Activated CD8-positive, alpha-beta T cell treated with anti-CD3 and anti-CD28 coated beads, Interleukin-2, amount 10 ng/mL, durations not matched to agents 7 days and 5 days (primary cell): Measurements from ENCODE around the gene E2F4. TPM values are rescaled to one million over a fixed set of nuclear protein-coding genes. Genes with fewer than 3 reads are reported as not detected.
A peak's percentile ranks its signal among the peaks of the same experiment; 100 is the strongest.

Experiments
- ATAC-seq: fragments of 150-1000 bp; cut with Tn5 transposase; one replicate; pipeline ENCODE4 v1.10.0; 2021; ENCODE audit warnings: moderate library complexity
- CTCF ChIA-PET: fragments of 350-600 bp; sonication (Branson Sonifier 250); formaldehyde crosslinking; loops from one replicate; lab custom pipeline; 2021; ENCODE audit warnings: antibody characterized with exemption; lab: Charles Lee
- POLR2A ChIA-PET: fragments of 350-600 bp; sonication (Branson Sonifier 250); formaldehyde crosslinking; loops from one replicate; lab custom pipeline; 2021; ENCODE audit warnings: antibody characterized with exemption; lab: Charles Lee
- DNase-seq: peaks from one replicate; pipeline ENCODE4 v3.0.0-alpha.2; 2020
- H3K27ac Mint-ChIP-seq: one replicate; pipeline ENCODE4 v1.8.0; 2021; ENCODE audit warnings: mild to moderate bottlenecking, mixed read lengths
- H3K27me3 Mint-ChIP-seq: one replicate; pipeline ENCODE4 v1.8.0; 2021; ENCODE audit warnings: low read depth, mixed read lengths
- H3K36me3 Mint-ChIP-seq: one replicate; pipeline ENCODE4 v1.8.0; 2021; ENCODE audit warnings: low read depth, mixed read lengths
- H3K4me1 Mint-ChIP-seq: one replicate; pipeline ENCODE4 v1.8.0; 2021; ENCODE audit warnings: low read depth, mixed read lengths
- H3K4me3 Mint-ChIP-seq: one replicate; pipeline ENCODE4 v1.8.0; 2021; ENCODE audit warnings: mild to moderate bottlenecking, mixed read lengths
- H3K9me3 Mint-ChIP-seq: one replicate; pipeline ENCODE4 v1.8.0; 2022; ENCODE audit warnings: mixed read lengths; ENCODE audit not compliant: insufficient read depth
- total RNA-seq, 2 experiments: library from RNA; stranded (reverse); gene quantifications; one replicate each; pipeline ENCODE4 v1.2.3, GENCODE V29; 2021

E2F4 gene
- total RNA-seq, 2 experiments from 2014 or later, result 134 to 138 TPM

DNA sequence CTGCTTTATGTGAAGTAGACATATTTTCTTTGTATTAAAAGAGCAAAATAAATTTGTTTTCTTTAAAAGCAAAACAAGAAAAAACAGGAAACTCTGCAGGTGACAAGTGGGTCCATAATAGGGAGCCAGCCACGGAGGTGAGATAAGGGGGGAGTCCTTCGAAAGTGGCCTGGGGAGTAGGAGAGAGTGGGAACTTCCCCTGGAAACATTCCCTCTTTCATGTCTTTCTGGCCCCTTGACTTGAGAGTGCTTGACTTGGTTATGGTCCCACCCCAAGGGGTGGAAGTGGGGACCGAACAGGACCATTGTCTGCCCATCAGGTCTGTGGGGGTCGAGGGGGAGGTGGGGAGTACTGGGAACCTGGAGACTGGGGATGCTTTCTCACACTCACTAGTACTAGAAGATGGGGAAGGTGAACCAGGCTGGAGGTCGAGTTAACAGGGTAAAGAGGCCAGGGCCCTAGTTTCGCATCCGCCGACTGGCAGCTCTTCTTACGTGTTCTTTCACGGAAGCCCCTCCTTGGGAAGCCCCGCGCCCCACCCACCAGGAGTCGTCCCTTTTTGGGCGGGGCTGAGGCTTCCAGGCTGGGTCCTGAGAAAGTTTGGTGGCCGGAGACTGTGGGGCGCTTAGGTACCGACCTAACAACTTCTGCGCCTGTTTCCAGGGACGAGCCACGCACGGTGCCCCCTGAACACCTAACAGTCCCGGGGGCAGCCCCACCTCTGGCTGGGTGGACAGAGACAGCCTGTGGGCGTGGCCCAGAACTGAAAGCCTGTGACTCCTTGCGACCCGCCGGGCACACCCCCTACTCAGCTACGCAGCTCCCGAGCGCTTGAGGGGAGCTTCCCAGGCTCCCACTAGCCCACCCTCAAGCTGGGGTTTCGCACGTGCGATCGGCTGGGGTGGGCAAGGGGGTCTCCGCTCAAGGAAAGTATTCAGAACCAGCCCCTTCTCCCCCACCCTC, 33.0 kb upstream of the E2F4 start:
- Mint-ChIP-seq H3K9me3 (no peaks in the 10 kb centered on the region), H3K36me3 (peaks cover 42% of the 10 kb centered on the region), H3K27ac (peak overlapping the region; percentile 94), H3K27me3 (peaks cover 11% of the 10 kb centered on the region), H3K4me3 (peak overlapping the region; percentile 96), H3K4me1 (peaks cover 70% of the 10 kb centered on the region)
- peak; percentile 42 for ATAC-seq
- POLR2A ChIA-PET, result interaction anchor here (0.6 to 2.9 kb wide), 13 partner anchors 8 to 183 kb away, joined by 3 to 13 read pairs (median 3); partner anchors contain the start of genes B3GNT9 and NOL3
- DNase-seq, result peak; percentile 88
- CTCF ChIA-PET, result interaction anchor here (1.0 to 6.9 kb wide), 13 partner anchors 16 to 205 kb away, joined by 3 to 95 read pairs (median 9); partner anchors contain the start of gene CBFB

DNA sequence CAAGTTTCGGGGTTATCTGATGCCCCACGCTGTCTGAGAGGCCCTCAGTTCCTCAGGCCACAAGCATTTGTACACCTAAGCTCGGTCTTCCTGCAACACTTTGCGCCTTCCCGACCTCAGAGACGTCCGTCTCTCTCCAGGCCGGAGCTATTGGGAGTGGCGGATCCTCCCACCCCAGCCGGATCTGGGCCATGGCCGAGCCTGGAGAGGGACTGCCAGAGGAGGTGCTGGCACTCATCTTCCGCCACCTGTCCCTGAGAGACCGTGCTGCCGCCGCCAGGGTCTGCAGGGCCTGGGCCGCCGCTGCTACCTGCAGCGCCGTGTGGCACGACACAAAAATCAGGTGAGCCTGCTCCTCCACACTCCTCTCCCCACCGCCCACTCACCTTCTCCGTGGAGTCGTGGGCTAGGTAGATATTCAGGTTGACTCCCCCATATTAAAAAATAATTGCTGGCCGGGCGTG, 30.3 kb upstream of the E2F4 start:
- peaks cover 30% of the 10 kb centered on the region for H3K27me3 Mint-ChIP-seq
- ATAC-seq (no peak), DNase-seq (no peak)
- H3K27ac Mint-ChIP-seq, result no peak overlapping the region
- H3K4me3 Mint-ChIP-seq, result peak overlapping the region; percentile 40
- POLR2A ChIA-PET, result interaction anchor here (1.3 kb wide), 1 partner anchor 11 kb away, joined by 3 read pairs; no protein-coding TSS in a partner anchor
- CTCF ChIA-PET, result interaction anchor here (2.5 to 6.9 kb wide), 4 partner anchors 10 to 184 kb away, joined by 12 to 95 read pairs (median 30); partner anchors contain the start of gene B3GNT9
- peaks cover 33% of the 10 kb centered on the region for H3K36me3 Mint-ChIP-seq
- H3K4me1 Mint-ChIP-seq, result peaks cover 70% of the 10 kb centered on the region
- H3K9me3 Mint-ChIP-seq, result no peaks in the 10 kb centered on the region

DNA sequence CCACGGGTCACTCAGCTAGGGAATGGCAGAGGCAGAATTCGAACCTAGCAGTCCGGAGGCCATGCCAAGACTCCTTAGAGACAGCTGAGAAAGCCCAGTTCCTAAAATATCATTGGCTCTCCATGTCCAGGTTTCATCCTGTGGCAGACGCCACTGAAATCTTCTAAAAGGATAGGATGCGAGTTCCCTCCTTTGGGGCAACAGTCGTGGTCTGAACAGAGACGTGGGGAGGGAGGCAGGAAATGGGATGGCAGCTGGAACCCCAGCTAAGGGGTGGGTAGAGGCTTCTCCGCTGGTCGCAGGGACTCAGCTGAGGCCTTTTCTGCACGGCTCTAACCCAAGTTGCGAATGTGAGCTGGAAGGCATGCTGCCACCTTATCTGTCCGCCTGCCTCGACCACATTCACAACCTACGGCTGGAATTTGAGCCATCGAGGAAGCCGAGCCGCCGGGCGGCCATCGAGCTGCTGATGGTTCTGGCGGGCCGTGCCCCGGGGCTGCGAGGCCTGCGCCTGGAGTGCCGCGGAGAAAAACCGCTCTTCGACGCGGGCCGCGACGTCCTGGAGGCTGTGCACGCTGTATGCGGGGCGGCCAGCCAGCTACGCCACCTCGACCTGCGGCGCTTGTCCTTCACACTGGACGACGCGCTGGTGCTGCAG, 29.3 kb upstream of the E2F4 start:
- Mint-ChIP-seq H3K4me1 (peaks cover 67% of the 10 kb centered on the region), H3K9me3 (no peaks in the 10 kb centered on the region), H3K27ac (no peak overlapping the region), H3K36me3 (peaks cover 35% of the 10 kb centered on the region), H3K4me3 (peak overlapping the region; percentile 8), H3K27me3 (peaks cover 39% of the 10 kb centered on the region)
- ChIA-PET CTCF (interaction anchor here (0.7 to 5.3 kb wide), 11 partner anchors 7 to 150 kb away, joined by 3 to 47 read pairs (median 5); partner anchors contain the start of genes B3GNT9, FHOD1, MATCAP1 and PHAF1), POLR2A (interaction anchor here (0.6 to 1.5 kb wide), 3 partner anchors 10 to 21 kb away, joined by 3 to 11 read pairs (median 4); no protein-coding TSS in a partner anchor)
- no peak for DNase-seq
- ATAC-seq, result no peak

DNA sequence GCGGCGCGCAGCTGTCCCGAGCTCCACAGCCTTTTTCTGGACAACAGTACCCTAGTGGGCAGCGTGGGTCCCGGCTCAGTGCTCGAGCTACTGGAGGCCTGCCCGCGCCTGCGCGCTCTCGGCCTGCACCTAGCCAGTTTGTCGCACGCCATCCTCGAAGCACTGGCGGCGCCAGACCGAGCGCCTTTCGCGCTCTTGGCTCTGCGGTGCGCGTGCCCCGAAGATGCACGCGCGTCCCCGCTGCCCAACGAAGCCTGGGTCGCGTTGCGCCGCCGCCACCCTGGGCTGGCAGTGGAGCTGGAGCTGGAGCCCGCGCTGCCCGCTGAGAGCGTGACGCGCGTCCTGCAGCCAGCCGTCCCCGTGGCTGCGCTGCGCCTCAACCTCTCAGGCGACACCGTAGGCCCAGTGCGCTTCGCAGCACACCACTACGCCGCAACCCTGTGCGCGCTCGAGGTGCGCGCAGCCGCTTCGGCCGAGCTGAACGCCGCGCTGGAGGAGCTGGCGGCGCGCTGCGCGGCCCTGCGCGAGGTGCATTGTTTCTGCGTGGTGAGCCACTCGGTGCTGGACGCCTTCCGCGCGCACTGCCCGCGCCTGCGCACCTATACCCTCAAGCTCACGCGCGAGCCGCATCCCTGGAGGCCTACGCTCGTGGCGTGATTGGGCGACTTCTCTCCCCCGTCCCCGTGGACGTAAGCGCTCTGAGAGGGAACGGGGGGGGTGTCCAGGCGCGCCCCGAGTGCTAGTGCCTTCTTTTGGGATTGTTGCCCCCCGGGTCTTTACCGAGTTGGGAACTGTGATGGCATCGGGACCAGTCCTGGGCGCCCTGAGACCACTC, 28.6 kb upstream of the E2F4 start:
- POLR2A ChIA-PET, result interaction anchor here (1.5 kb wide), 2 partner anchors 10 to 12 kb away, joined by 3 to 11 read pairs; no protein-coding TSS in a partner anchor
- H3K27ac Mint-ChIP-seq, result peak overlapping the region; percentile 25
- CTCF ChIA-PET, result interaction anchor here (0.7 to 5.3 kb wide), 11 partner anchors 8 to 150 kb away, joined by 3 to 47 read pairs (median 5); partner anchors contain the start of genes B3GNT9, FHOD1, MATCAP1 and PHAF1
- peak; percentile 59 for DNase-seq
- peak overlapping the region; percentile 53 for H3K4me3 Mint-ChIP-seq
- peaks cover 29% of the 10 kb centered on the region for H3K36me3 Mint-ChIP-seq
- H3K9me3 Mint-ChIP-seq, result no peaks in the 10 kb centered on the region
- peaks cover 60% of the 10 kb centered on the region for H3K4me1 Mint-ChIP-seq
- peaks cover 43% of the 10 kb centered on the region for H3K27me3 Mint-ChIP-seq
- ATAC-seq, result no peak

DNA sequence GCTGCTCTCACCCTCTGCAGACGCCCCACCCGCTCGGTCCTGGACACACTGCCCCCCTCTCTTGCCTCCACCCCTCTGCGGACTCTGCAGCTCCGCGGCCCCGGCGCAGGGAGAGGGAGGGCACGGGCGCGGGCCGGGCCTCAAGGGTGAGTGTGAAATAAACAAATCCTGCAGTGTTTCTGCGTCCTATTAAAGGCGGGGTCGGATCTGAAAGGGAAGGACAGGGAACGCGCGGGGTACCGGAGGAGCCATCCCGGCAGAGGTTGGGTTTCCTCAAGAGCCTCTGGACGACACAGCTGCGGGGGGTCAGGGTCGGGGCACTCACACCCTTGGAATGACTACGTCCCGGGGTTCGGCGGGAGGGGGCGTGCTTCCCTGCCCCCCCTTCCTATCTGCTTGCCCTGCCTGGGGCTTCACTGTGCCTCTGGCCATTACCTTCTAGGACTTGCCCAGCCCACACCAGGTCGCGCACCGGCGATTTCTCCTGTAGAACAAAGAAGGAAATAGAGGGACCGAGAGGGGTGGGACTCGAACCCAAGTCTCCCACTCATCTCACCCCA, 27.9 kb upstream of the E2F4 start:
- H3K36me3 Mint-ChIP-seq, result peaks cover 24% of the 10 kb centered on the region
- ChIA-PET CTCF (interaction anchor here (1.2 to 5.3 kb wide), 5 partner anchors 9 to 150 kb away, joined by 3 to 47 read pairs (median 6); partner anchors contain the start of gene FHOD1), POLR2A (interaction anchor here (1.5 kb wide), 2 partner anchors 10 to 11 kb away, joined by 3 to 11 read pairs; no protein-coding TSS in a partner anchor)
- H3K4me3 Mint-ChIP-seq, result peak overlapping the region; percentile 53
- no peak for DNase-seq
- H3K27me3 Mint-ChIP-seq, result peaks cover 43% of the 10 kb centered on the region
- no peaks in the 10 kb centered on the region for H3K9me3 Mint-ChIP-seq
- no peak overlapping the region for H3K27ac Mint-ChIP-seq
- ATAC-seq, result no peak
- H3K4me1 Mint-ChIP-seq, result peaks cover 55% of the 10 kb centered on the region

DNA sequence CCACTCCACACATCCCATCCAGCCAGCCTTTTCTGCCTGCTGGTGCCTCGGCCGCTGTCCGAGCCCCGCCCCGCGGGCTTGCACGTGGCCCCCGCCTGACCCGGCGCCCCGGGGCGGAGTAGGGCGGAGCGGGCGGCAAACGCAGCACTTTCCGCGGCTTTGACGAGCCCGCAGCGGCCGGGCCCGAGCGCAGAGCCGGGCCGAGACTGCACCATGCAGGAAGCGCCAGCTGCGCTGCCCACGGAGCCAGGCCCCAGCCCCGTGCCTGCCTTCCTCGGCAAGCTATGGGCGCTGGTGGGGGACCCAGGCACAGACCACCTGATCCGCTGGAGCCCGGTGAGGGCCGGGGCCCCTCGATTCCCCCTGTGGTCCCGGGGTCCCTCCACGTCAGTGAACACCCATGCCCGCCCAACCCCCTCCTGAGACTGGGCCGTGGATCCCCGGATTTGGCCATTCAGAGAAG, 27.3 kb upstream of the E2F4 start, which contains the start of gene HSF4:
HSF4 (plus strand) TSS at position 147 of the 463 bp plus-strand sequence; CDS start at position 214, 67 bp downstream.
- DNase-seq, result no peak
- peaks cover 43% of the 10 kb centered on the region for H3K27me3 Mint-ChIP-seq
- CTCF ChIA-PET, result interaction anchor here (1.4 kb wide), 1 partner anchor 10 kb away, joined by 6 read pairs; no protein-coding TSS in a partner anchor

DNA sequence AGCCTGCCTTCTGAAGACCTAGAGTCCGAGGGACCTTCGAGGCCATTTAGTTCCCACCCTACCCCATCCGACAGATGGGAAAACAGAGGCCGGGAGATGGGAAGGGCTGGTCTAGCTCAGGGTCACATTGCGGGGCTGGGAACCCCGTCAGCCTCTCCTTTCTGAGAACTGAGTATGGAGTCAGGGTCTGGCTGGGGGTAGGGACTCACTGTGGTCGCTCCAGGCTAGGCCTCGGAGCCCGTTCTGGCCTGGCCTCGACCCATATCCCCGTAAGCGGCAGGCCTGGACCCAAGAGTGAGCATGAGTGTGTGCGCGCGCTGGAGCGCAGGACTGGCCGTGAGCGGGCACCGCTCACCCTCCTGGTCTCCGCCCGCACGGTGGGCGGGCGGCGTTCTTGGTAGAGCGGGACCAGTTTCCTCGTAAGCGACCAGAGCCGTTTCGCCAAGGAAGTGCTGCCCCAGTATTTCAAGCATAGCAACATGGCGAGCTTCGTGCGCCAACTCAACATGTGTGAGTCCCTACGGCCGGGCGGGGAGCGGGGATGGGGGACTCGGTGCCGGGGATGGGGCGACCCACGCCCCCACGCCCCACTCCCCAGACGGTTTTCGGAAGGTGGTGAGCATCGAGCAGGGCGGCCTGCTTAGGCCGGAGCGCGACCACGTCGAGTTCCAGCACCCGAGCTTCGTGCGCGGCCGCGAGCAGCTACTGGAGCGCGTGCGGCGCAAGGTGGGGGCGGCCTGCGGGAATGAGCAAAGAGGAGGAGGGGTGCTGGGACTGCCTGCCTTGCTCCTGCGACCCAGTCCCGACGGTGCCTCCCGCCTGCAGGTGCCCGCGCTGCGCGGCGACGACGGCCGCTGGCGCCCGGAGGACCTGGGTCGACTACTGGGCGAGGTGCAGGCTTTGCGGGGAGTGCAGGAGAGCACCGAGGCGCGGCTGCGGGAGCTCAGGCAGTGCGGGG, 26.6 kb upstream of the E2F4 start:
- no peak for ATAC-seq
- CTCF ChIA-PET, result interaction anchor here (1.4 to 3.2 kb wide), 2 partner anchors 10 to 148 kb away, joined by 6 to 12 read pairs; no protein-coding TSS in a partner anchor
- Mint-ChIP-seq H3K4me1 (peaks cover 63% of the 10 kb centered on the region), H3K27me3 (peaks cover 47% of the 10 kb centered on the region), H3K9me3 (no peaks in the 10 kb centered on the region), H3K27ac (no peak overlapping the region), H3K4me3 (peak overlapping the region; percentile 42), H3K36me3 (peaks cover 22% of the 10 kb centered on the region)
- no peak for DNase-seq
- POLR2A ChIA-PET, result interaction anchor here (0.6 to 1.0 kb wide), 4 partner anchors 10 to 316 kb away, joined by 3 read pairs; partner anchors contain the start of gene ATP6V0D1

More for the DNA sequence above, 27.3 kb upstream of the E2F4 start, which contains the start of gene HSF4:
- H3K36me3 Mint-ChIP-seq, result peaks cover 22% of the 10 kb centered on the region
- H3K27ac Mint-ChIP-seq, result peak within 1 kb of the TSS; percentile 25
- ATAC-seq, result no peak
- H3K4me1 Mint-ChIP-seq, result peaks cover 60% of the 10 kb centered on the region
- H3K9me3 Mint-ChIP-seq, result no peaks in the 10 kb centered on the region
- H3K4me3 Mint-ChIP-seq, result peak within 1 kb of the TSS; percentile 53
- POLR2A ChIA-PET, result interaction anchor here (0.8 to 1.5 kb wide), 3 partner anchors 9 to 12 kb away, joined by 3 read pairs; no protein-coding TSS in a partner anchor

DNA sequence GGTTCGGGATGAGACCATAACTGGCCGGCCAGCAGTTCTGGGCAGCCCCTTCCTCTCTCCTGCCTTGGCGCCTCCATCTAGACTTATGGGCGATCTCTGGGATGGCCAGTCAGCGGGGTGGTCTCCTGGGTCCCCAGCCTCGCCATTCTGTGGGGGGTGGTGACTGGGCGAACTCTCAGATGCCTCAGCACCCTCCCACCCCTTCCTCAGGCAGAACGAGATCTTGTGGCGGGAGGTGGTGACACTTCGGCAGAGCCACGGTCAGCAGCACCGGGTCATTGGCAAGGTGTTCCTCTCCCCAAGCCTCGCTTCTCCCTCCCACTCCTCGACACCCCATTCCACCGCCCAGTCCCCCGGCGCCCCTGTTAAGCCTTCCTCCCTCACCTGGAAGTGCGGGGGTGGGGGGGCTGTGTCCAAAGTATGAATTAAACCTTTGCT, 25.8 kb upstream of the E2F4 start:
- Mint-ChIP-seq H3K9me3 (no peaks in the 10 kb centered on the region), H3K4me1 (peaks cover 63% of the 10 kb centered on the region), H3K36me3 (peaks cover 19% of the 10 kb centered on the region), H3K27me3 (peaks cover 50% of the 10 kb centered on the region), H3K27ac (no peak overlapping the region), H3K4me3 (no peak overlapping the region)
- POLR2A ChIA-PET, result interaction anchor here (0.6 kb wide), 1 partner anchor 27 kb away, joined by 3 read pairs; no protein-coding TSS in a partner anchor
- no peak for ATAC-seq
- DNase-seq, result no peak
- CTCF ChIA-PET, result interaction anchor here (0.7 to 3.2 kb wide), 3 partner anchors 10 to 148 kb away, joined by 3 to 12 read pairs (median 9); no protein-coding TSS in a partner anchor

DNA sequence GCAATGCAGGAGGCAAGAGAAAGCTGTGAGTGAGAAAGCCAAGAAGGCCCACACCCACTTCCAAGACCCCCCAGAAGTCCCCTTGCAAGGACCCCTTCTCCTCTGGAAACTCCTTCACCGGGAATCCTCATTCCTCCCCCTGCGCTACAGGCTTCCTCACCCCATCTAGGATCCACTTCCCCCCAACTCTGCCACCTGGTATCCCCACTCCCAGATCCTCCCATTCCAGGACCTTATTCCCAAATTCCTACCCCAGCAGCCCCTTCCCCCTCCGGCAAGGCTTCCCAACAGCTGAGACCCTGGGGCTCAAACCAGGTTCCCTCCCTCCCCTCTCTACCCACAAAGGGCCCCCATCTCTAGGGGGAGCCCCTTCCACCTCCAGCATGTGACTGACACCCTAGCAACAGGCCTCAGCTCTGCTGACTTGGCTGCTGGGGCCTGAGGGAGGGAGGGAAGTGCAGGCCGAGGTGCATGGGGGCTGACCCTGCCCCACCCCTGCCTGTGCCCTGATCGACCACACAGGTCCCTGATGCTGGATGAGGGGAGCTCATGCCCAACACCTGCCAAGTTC, 25.3 kb upstream of the E2F4 start:
- no peak overlapping the region for H3K27ac Mint-ChIP-seq
- peaks cover 53% of the 10 kb centered on the region for H3K27me3 Mint-ChIP-seq
- ChIA-PET CTCF (interaction anchor here (0.7 to 3.2 kb wide), 3 partner anchors 9 to 149 kb away, joined by 3 to 12 read pairs (median 9); no protein-coding TSS in a partner anchor), POLR2A (no interaction called here)
- H3K36me3 Mint-ChIP-seq, result peaks cover 17% of the 10 kb centered on the region
- DNase-seq, result no peak
- H3K4me3 Mint-ChIP-seq, result no peak overlapping the region
- peaks cover 61% of the 10 kb centered on the region for H3K4me1 Mint-ChIP-seq
- no peaks in the 10 kb centered on the region for H3K9me3 Mint-ChIP-seq
- ATAC-seq, result no peak
